Measurements from ENCODE around the gene QRICH1.

DNA sequence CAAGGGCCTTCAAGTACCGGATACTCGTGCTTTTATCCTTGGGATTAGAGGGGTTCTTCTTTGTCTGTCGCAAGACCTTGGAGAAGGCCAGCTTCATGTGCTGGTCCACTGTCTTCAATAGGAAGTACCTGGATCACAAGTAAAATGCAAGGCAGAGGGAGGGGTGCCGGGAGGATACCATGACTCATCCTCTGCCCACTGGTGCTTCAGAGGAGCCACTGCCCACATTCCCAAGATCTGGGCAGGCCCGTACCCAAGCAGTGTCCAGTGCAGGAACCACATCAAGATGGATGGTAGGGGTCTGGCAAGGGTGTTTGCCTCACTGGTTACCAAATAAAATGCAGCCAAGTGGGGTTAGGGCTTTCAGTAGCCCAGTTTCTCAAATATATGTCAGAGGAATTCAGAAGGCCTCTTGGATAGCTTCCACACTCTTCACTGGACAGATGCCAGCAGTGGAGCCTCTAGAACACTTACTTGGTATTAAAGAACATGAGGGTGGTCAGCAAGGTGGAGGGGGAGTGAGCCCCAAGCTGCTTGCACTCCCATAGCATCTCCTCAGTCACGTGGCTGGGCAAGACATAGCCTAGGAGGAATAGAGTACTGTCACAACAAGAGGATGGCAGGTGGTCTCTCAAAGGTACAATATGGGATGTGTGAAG, 61.1 kb downstream of the QRICH1 start:
- TF ChIP-seq, protein P1, sequence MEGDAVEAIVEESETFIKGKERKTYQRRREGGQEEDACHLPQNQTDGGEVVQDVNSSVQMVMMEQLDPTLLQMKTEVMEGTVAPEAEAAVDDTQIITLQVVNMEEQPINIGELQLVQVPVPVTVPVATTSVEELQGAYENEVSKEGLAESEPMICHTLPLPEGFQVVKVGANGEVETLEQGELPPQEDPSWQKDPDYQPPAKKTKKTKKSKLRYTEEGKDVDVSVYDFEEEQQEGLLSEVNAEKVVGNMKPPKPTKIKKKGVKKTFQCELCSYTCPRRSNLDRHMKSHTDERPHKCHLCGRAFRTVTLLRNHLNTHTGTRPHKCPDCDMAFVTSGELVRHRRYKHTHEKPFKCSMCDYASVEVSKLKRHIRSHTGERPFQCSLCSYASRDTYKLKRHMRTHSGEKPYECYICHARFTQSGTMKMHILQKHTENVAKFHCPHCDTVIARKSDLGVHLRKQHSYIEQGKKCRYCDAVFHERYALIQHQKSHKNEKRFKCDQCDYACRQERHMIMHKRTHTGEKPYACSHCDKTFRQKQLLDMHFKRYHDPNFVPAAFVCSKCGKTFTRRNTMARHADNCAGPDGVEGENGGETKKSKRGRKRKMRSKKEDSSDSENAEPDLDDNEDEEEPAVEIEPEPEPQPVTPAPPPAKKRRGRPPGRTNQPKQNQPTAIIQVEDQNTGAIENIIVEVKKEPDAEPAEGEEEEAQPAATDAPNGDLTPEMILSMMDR (conservative IDR thresholded peaks at IDR 0.05; ENCODE audit: low read depth, low read length) = no peak
- no peak for TF ChIP-seq EZH2 (IDR thresholded peaks at IDR 0.05; ENCODE audit: borderline replicate concordance, low read depth, low read length, poor library complexity, severe bottlenecking)
